ENCODE data around the gene KRT4. TPM values are rescaled to one million over a fixed set of nuclear protein-coding genes. Genes with fewer than 3 reads are reported as not detected.

The KRT4 gene
- total and polyA plus RNA-seq, 2 experiments from 2014 or later = 0.22 TPM; not detected in 1

DNA sequence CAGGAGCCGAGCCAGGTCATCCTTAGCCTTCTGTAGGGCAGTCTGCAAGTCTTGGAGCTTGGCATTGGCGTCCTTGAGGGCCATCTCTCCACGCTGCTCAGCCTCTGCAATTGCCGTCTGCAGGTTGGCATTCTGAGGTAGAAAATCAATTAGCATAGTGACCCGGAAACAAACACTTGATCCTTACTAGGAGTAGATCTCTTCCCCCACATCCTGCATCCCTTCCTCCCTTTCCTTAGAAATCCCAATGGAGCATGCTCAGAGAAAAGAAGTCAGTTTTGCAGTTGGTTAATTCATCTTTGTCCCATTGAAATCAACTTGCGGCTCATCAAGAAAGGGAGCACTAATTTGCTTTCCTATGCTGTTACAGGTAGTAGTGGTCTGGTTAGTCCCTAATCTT lies 42.8 kb downstream of the KRT4 start:
- WGBS, 2 experiments (ENCODE audit: low coverage in 1 of 2, low lambda C conversion rate in 2 of 2, missing lambda C conversion rate in 2 of 2) = 39 to 46% methylated on average over 6 of the region's 6 CpGs
- H3K79me2 ChIP-seq (ENCODE audit: insufficient read depth) = no peaks in the 10 kb centered on the region
- no peaks in the 10 kb centered on the region for H3F3A ChIP-seq (ENCODE audit: insufficient read depth)
- H2AFZ ChIP-seq = no peak overlapping the region
- H3K9me3 ChIP-seq (ENCODE audit: low read depth) = no peaks in the 10 kb centered on the region
- no peaks in the 10 kb centered on the region for H4K20me1 ChIP-seq (ENCODE audit: insufficient read depth)
- no peaks in the 10 kb centered on the region for H3K4me1 ChIP-seq (ENCODE audit: insufficient read depth)
- H3K9me2 ChIP-seq (ENCODE audit: insufficient read depth) = no peaks in the 10 kb centered on the region
- no peaks in the 10 kb centered on the region for H3K36me3 ChIP-seq (ENCODE audit: low read depth)
- H3K4me2 ChIP-seq (ENCODE audit: unreplicated experiment) = no peak overlapping the region
- TF ChIP-seq EZH2 (IDR thresholded peaks at IDR 0.05; ENCODE audit: insufficient read depth, poor library complexity, severe bottlenecking) (no peak), EZH2phosphoT487 (IDR thresholded peaks at IDR 0.05; ENCODE audit: insufficient read depth, low read depth) (no peak)
- peaks cover 59% of the 10 kb centered on the region for H3K27me3 ChIP-seq (replicated peaks; ENCODE audit: insufficient read depth)
- no peak overlapping the region for H3K4me3 ChIP-seq
- DNase-seq = no peak
- H3K9ac ChIP-seq = no peak overlapping the region
- in situ Hi-C loops (cut with MboI) = no loop called here
- H3K27ac ChIP-seq = no peak overlapping the region

DNA sequence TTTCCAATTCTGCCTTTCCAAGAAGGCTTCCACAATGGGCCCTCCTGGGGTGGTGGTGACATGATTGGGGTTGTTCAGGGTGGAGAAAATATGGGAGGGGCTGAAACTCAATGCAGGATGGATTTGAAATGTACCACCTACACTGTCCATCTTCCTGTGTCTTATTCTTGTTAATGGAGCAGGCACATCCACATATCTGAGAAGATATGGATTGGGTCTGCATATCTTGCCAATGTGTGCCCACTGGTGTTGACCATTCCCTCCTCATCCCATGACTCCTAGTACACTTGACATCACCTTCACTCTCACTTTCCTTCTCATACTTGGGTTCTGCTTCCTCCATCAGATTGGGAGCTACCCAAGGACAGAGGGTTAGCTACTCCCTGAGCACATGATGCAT lies 44.0 kb downstream of the KRT4 start:
- no peaks in the 10 kb centered on the region for H3K4me1 ChIP-seq (ENCODE audit: insufficient read depth)

DNA sequence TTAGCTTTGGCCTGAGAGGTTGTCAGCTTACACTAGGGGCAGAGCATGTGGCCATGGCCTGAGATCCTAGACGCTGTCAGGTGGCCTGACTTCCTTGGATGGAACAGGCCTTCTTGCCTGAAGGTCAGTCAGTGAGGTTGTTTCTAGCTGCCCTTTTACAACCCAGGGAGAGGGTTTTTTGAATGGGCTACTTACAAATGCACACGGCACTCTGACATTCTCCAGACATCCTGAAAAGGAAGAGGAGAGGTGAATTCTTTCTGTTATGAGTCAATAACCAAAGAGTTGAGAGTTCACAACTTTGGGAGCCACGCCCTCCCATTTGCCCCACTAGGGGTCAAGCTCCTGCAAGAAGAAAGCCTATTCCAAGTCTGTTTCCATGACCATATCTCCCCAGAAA lies 44.6 kb downstream of the KRT4 start:
- in situ Hi-C loops (cut with MboI) = no loop called here
- Histone ChIP-seq H3K4me2 (ENCODE audit: unreplicated experiment) (no peak overlapping the region), H3K79me2 (ENCODE audit: insufficient read depth) (no peaks in the 10 kb centered on the region), H3K4me1 (ENCODE audit: insufficient read depth) (no peaks in the 10 kb centered on the region), H3K9me3 (ENCODE audit: low read depth) (no peaks in the 10 kb centered on the region), H4K20me1 (ENCODE audit: insufficient read depth) (no peaks in the 10 kb centered on the region), H3K36me3 (ENCODE audit: low read depth) (no peaks in the 10 kb centered on the region), H3K27ac (no peak overlapping the region), H3K9me2 (ENCODE audit: insufficient read depth) (no peaks in the 10 kb centered on the region), H3K9ac (no peak overlapping the region), H2AFZ (no peak overlapping the region), H3F3A (ENCODE audit: insufficient read depth) (no peaks in the 10 kb centered on the region), H3K4me3 (no peak overlapping the region), H3K27me3 (replicated peaks; ENCODE audit: insufficient read depth) (peaks cover 50% of the 10 kb centered on the region)
- TF ChIP-seq EZH2phosphoT487 (IDR thresholded peaks at IDR 0.05; ENCODE audit: insufficient read depth, low read depth) (no peak), EZH2 (IDR thresholded peaks at IDR 0.05; ENCODE audit: insufficient read depth, poor library complexity, severe bottlenecking) (no peak)
- WGBS, 2 experiments (ENCODE audit: low coverage in 1 of 2, low lambda C conversion rate in 2 of 2, missing lambda C conversion rate in 2 of 2) = 19 to 23% methylated on average over 3 of the region's 3 CpGs
- no peak for DNase-seq

More for the DNA sequence above, 44.0 kb downstream of the KRT4 start:
- peaks cover 49% of the 10 kb centered on the region for H3K27me3 ChIP-seq (replicated peaks; ENCODE audit: insufficient read depth)
- H4K20me1 ChIP-seq (ENCODE audit: insufficient read depth) = no peaks in the 10 kb centered on the region
- no peak overlapping the region for H2AFZ ChIP-seq
- no peak for DNase-seq
- no peaks in the 10 kb centered on the region for H3K9me3 ChIP-seq (ENCODE audit: low read depth)
- no peak for TF ChIP-seq EZH2 (IDR thresholded peaks at IDR 0.05; ENCODE audit: insufficient read depth, poor library complexity, severe bottlenecking)
- TF ChIP-seq EZH2phosphoT487 (IDR thresholded peaks at IDR 0.05; ENCODE audit: insufficient read depth, low read depth) = no peak
- H3K4me3 ChIP-seq = no peak overlapping the region
- no peak overlapping the region for H3K9ac ChIP-seq
- H3F3A ChIP-seq (ENCODE audit: insufficient read depth) = no peaks in the 10 kb centered on the region
- no peaks in the 10 kb centered on the region for H3K79me2 ChIP-seq (ENCODE audit: insufficient read depth)
- no peaks in the 10 kb centered on the region for H3K9me2 ChIP-seq (ENCODE audit: insufficient read depth)
- no peaks in the 10 kb centered on the region for H3K36me3 ChIP-seq (ENCODE audit: low read depth)
- in situ Hi-C loops (cut with MboI) = no loop called here
- H3K27ac ChIP-seq = no peak overlapping the region
- H3K4me2 ChIP-seq (ENCODE audit: unreplicated experiment) = no peak overlapping the region

DNA sequence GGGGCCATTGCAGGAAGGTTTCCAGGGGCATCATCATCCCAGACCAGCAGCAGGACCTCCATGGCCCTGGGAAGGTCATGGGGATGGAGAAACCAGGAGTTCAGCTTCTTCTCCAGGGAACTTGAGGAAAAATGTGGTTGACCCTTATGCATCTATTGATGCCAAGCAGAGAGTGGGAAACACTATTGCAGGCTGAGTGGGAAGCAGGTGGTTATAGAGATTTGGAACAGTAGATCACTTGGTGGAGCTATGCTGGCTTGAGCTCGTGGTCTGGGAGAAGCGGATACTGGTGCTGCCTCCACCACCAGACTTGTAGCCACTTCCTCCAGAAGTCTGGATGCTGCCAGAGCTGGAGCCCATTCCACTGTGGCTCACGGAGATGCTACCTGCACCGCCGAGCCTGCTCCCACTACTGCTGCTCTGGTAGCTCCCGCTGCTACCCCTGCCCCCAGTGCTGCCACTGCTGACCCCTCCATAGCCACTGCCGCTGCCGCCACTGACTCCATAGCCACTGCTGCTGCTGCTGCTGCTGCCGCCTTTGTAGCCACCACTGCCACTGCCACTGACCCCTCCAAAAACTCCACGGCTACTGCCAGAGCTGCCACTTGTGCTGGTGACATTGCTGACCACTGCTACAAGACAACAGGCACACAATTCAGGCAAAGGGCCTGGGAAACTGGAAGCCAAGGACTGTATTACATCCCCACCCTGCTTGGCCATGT lies 45.3 kb downstream of the KRT4 start:
- H3K36me3 ChIP-seq (ENCODE audit: low read depth) = no peaks in the 10 kb centered on the region
- no peaks in the 10 kb centered on the region for H4K20me1 ChIP-seq (ENCODE audit: insufficient read depth)
- H3K4me3 ChIP-seq = no peak overlapping the region
- no peaks in the 10 kb centered on the region for H3K9me2 ChIP-seq (ENCODE audit: insufficient read depth)
- no peak for DNase-seq
- H3K4me2 ChIP-seq (ENCODE audit: unreplicated experiment) = no peak overlapping the region
- H3K9me3 ChIP-seq (ENCODE audit: low read depth) = no peaks in the 10 kb centered on the region
- in situ Hi-C loops (cut with MboI) = no loop called here
- WGBS, 2 experiments (ENCODE audit: low coverage in 1 of 2, low lambda C conversion rate in 2 of 2, missing lambda C conversion rate in 2 of 2) = 73 to 76% methylated on average over 10 of the region's 10 CpGs
- no peak overlapping the region for H3K9ac ChIP-seq
- no peak overlapping the region for H2AFZ ChIP-seq
- no peaks in the 10 kb centered on the region for H3K4me1 ChIP-seq (ENCODE audit: insufficient read depth)
- peaks cover 50% of the 10 kb centered on the region for H3K27me3 ChIP-seq (replicated peaks; ENCODE audit: insufficient read depth)
- H3F3A ChIP-seq (ENCODE audit: insufficient read depth) = no peaks in the 10 kb centered on the region
- H3K27ac ChIP-seq = no peak overlapping the region
- TF ChIP-seq EZH2 (IDR thresholded peaks at IDR 0.05; ENCODE audit: insufficient read depth, poor library complexity, severe bottlenecking) (no peak), EZH2phosphoT487 (IDR thresholded peaks at IDR 0.05; ENCODE audit: insufficient read depth, low read depth) (no peak)
- no peaks in the 10 kb centered on the region for H3K79me2 ChIP-seq (ENCODE audit: insufficient read depth)

All from GM23248 (cell line).